Esophagus muscularis mucosa (tissue), 4 donors: ENCODE results near the gene SDK2.

ENCODE experiments used
- EP300 ChIP-seq: sonication (generic); formaldehyde crosslinking; IDR thresholded peaks from one replicate; pipeline ENCODE4 v1.6.1; 2017; ENCODE audit warnings: antibody characterized with exemption
- POLR2A ChIP-seq: fragments of 450-650 bp; IDR thresholded peaks from one replicate; pipeline ENCODE4 v1.6.1; 2017; ENCODE audit warnings: antibody characterized with exemption, moderate library complexity, mild to moderate bottlenecking, low read depth
- POLR2AphosphoS5 ChIP-seq, 2 donors: sonication (generic); formaldehyde crosslinking; IDR thresholded peaks; one replicate each; pipeline ENCODE4 v1.6.1; 2017; ENCODE audit warnings: antibody characterized with exemption in 2 of 2
- TF ChIP-seq, protein P1 (sequence below), 3 experiments: fragments of 200-600 bp in 2 of 3; fragments of 450-650 bp in 1 of 3; sonication (generic) in 2 of 3; IDR thresholded peaks; one replicate each; pipeline ENCODE4 v1.5.1; 2017 to 2019; ENCODE audit warnings: antibody characterized with exemption in 3 of 3, mild to moderate bottlenecking in 2 of 3, moderate library complexity in 1 of 3

DNA sequence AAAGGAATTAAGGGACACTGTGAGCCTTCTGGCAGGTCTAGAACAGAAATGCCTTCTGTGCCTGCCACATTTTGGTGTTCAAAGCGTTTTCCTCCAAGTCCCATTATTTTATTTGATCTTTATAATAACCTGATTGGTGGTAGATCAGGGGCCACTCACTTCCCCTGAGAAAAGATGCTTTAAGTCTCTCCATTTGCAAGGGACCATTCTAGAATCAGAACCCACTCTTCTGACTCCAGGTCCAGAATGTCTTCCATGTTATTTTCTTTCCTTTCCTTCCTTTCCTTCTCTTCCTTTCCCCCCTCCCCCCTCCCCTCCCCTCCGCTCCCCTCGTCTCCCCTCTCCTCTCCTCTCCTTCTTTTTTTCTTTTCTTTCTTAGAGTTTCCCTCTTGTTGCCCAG lies 313.2 kb downstream of the SDK2 start:
- TF ChIP-seq, protein P1, sequence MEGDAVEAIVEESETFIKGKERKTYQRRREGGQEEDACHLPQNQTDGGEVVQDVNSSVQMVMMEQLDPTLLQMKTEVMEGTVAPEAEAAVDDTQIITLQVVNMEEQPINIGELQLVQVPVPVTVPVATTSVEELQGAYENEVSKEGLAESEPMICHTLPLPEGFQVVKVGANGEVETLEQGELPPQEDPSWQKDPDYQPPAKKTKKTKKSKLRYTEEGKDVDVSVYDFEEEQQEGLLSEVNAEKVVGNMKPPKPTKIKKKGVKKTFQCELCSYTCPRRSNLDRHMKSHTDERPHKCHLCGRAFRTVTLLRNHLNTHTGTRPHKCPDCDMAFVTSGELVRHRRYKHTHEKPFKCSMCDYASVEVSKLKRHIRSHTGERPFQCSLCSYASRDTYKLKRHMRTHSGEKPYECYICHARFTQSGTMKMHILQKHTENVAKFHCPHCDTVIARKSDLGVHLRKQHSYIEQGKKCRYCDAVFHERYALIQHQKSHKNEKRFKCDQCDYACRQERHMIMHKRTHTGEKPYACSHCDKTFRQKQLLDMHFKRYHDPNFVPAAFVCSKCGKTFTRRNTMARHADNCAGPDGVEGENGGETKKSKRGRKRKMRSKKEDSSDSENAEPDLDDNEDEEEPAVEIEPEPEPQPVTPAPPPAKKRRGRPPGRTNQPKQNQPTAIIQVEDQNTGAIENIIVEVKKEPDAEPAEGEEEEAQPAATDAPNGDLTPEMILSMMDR (IDR thresholded peaks at IDR 0.05) = no peak
- TF ChIP-seq POLR2AphosphoS5 (IDR thresholded peaks at IDR 0.05) (no peak), POLR2A (no peak), EP300 (no peak)
